A673 (cell line): Measurements from ENCODE around the gene DMRT3. TPM values are rescaled to one million over a fixed set of nuclear protein-coding genes. Genes with fewer than 3 reads are reported as not detected.

Source experiments
- BruUV-seq: library from RNA; stranded (reverse); fragments of 400-500 nt; replicated peaks from 2 replicates; lab custom pipeline; 2021; lab: Mats Ljungman, UMichigan
- CTCF ChIA-PET: fragments of 300-600 bp; sonication (Branson Sonifier 250); formaldehyde crosslinking; loops from one replicate; lab custom pipeline; 2022; ENCODE audit warnings: antibody characterized with exemption; lab: Charles Lee
- POLR2A ChIA-PET: fragments of 300-600 bp; sonication (Branson Sonifier 250); formaldehyde crosslinking; loops from one replicate; lab custom pipeline; 2022; ENCODE audit warnings: antibody characterized with exemption; ENCODE audit not compliant: low non-redundant PET; lab: Charles Lee
- DNase-seq: peaks from one replicate; pipeline ENCODE4 v3.0.0-alpha.2; 2015; ENCODE audit warnings: low spot score
- H3K27ac ChIP-seq: fragments of 200-600 bp; sonication (generic); 2 replicates; pipeline ENCODE4 v1.5.1; 2016; ENCODE audit warnings: mixed run types, low read depth, mild to moderate bottlenecking, mixed read lengths, antibody characterized with exemption, low read length; ENCODE audit not compliant: poor library complexity, severe bottlenecking
- H3K27me3 ChIP-seq: fragments of 200-600 bp; sonication (generic); replicated peaks from 2 replicates; pipeline ENCODE4 v1.6.1; 2017; ENCODE audit warnings: mixed run types, low read depth, mild to moderate bottlenecking, mixed read lengths, antibody characterized with exemption, low read length; ENCODE audit not compliant: insufficient read depth, poor library complexity
- H3K36me3 ChIP-seq: fragments of 200-600 bp; sonication (generic); 2 replicates; pipeline ENCODE4 v1.6.1; 2016; ENCODE audit warnings: mixed run types, mild to moderate bottlenecking, mixed read lengths, antibody characterized with exemption, low read length; ENCODE audit not compliant: insufficient read depth, poor library complexity, severe bottlenecking
- H3K4me1 ChIP-seq: fragments of 200-600 bp; sonication (generic); 2 replicates; pipeline ENCODE4 v1.6.1; 2017; ENCODE audit warnings: mixed run types, mild to moderate bottlenecking, mixed read lengths, antibody characterized with exemption, low read length; ENCODE audit not compliant: insufficient read depth, poor library complexity, severe bottlenecking
- H3K4me3 ChIP-seq: fragments of 200-600 bp; sonication (generic); 2 replicates; pipeline ENCODE4 v1.5.1; 2016; ENCODE audit warnings: low read depth, mixed run types, mild to moderate bottlenecking, mixed read lengths, low read length; ENCODE audit not compliant: poor library complexity, severe bottlenecking
- H3K9me3 ChIP-seq: fragments of 200-600 bp; sonication (generic); 2 replicates; pipeline ENCODE4 v1.6.1; 2016; ENCODE audit warnings: mixed run types, low read depth, mild to moderate bottlenecking, mixed read lengths, antibody characterized with exemption, low read length; ENCODE audit not compliant: poor library complexity, severe bottlenecking
- EZH2 ChIP-seq: fragments of 200-600 bp; sonication (generic); IDR thresholded peaks from 2 replicates; pipeline ENCODE4 v1.6.1; 2017; ENCODE audit warnings: borderline replicate concordance, low read depth, mild to moderate bottlenecking, mixed read lengths, antibody characterized with exemption, low read length; ENCODE audit not compliant: poor library complexity, severe bottlenecking
- intact Hi-C: fragments of 100-400 bp; cut with micrococcal nuclease; formaldehyde crosslinking; loops from one replicate; pipeline ENCODE4 v1.10.0; 2022; ENCODE audit not compliant: unreplicated experiment
- total RNA-seq: library from RNA; stranded (reverse); gene quantifications from 2 replicates; pipeline ENCODE4 v1.2.3, GENCODE V29; 2021
- TF ChIP-seq, protein P1 (sequence below): fragments of 300-800, 200-600 bp; sonication (generic); conservative IDR thresholded peaks from 2 replicates; pipeline ENCODE4 v1.5.1; 2017; ENCODE audit warnings: low read depth, mild to moderate bottlenecking, antibody characterized with exemption, low read length, moderate library complexity, mixed read lengths

Gene DMRT3
- total RNA-seq, 1 experiment from 2014 or later = not detected

DNA sequence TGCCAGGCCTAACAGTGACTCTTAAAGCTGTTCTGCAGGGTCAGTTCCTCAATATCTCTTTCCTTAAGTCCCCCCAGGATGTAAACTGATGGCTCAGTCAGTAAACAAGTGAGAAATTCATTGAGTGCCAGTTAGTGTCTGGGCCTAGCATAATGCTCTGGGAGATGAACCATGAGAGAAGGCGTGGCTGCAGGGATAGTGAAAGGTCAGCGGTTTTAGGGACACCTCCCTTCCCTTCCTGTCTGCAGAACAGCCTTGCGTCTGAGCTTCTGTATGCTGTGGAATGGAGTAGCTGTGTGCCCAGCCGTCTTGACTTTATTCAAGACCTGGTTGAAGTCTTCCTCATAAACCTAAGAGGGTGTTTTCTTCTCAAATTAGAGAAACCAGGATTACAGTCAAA is 46.7 kb upstream of the DMRT3 start:
- ChIA-PET POLR2A (no interaction called here), CTCF (no interaction called here)
- H3K27ac ChIP-seq = no peak overlapping the region
- no peak for DNase-seq
- H3K27me3 ChIP-seq = peaks cover 32% of the 10 kb centered on the region
- TF ChIP-seq, protein P1, sequence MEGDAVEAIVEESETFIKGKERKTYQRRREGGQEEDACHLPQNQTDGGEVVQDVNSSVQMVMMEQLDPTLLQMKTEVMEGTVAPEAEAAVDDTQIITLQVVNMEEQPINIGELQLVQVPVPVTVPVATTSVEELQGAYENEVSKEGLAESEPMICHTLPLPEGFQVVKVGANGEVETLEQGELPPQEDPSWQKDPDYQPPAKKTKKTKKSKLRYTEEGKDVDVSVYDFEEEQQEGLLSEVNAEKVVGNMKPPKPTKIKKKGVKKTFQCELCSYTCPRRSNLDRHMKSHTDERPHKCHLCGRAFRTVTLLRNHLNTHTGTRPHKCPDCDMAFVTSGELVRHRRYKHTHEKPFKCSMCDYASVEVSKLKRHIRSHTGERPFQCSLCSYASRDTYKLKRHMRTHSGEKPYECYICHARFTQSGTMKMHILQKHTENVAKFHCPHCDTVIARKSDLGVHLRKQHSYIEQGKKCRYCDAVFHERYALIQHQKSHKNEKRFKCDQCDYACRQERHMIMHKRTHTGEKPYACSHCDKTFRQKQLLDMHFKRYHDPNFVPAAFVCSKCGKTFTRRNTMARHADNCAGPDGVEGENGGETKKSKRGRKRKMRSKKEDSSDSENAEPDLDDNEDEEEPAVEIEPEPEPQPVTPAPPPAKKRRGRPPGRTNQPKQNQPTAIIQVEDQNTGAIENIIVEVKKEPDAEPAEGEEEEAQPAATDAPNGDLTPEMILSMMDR = no peak
- no peak for TF ChIP-seq EZH2
- intact Hi-C loops = no loop called here
- no peaks in the 10 kb centered on the region for H3K4me1 ChIP-seq
- no peaks in the 10 kb centered on the region for H3K9me3 ChIP-seq
- H3K36me3 ChIP-seq = no peaks in the 10 kb centered on the region
- no peak overlapping the region for H3K4me3 ChIP-seq
- BruUV-seq = no TSS peak

DNA sequence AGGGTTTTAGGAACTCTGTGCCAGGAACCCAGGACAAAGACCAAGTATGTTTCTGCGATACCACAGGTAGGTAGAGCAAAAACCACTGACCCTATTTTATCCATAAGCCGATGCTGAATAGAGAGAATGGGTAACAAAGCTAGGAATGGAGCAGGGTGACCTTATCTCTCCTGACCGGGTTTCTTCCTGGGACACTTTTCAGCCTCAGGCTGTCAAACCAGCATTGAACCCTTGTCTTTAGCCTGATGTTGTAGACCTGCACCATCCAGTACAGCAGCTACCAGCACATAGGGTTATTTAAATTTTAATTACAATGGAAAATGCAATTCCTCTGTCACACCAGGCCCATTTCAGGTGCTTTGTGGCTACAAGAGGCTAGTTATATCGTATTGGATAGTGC is 43.1 kb upstream of the DMRT3 start:
- Histone ChIP-seq H3K27me3 (peaks cover 42% of the 10 kb centered on the region), H3K4me3 (no peak overlapping the region), H3K27ac (no peak overlapping the region), H3K4me1 (no peaks in the 10 kb centered on the region), H3K36me3 (no peaks in the 10 kb centered on the region), H3K9me3 (no peaks in the 10 kb centered on the region)
- intact Hi-C loops = no loop called here
- ChIA-PET CTCF (no interaction called here), POLR2A (no interaction called here)
- no peak for TF ChIP-seq EZH2
- TF ChIP-seq, protein P1 = no peak
- DNase-seq = no peak
- no TSS peak for BruUV-seq

DNA sequence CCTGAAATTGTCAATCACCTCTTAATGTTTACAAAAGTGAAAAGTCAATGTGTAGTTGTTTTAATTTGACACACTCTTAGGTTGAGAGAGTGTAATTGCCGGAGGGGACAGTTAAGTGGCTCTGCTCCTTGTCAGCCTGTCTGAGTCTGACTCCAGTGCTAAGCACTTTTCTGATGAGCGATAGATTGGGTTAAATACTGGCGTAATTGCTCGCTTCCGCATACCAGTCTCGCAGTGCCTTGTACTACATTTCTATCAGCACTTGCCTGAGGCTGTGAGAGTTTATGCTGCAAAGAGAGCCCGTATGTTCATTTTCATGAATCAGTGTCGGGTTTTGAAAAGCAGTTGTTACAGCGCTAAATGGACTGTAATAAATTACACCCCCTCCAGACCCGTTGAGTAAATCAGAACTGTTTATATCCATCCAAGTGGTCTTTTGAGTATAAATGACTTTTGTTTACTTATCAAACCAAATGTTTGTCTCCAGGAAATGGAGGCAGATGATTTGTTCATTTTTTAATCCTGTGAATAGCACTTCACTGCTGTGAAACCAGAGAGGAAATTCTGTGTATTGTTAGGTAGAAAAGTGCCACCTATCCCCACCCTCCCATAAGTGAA is 41.0 kb upstream of the DMRT3 start:
- DNase-seq = no peak
- CTCF ChIA-PET = no interaction called here
- H3K4me1 ChIP-seq = no peaks in the 10 kb centered on the region

More for the DNA sequence above, 41.0 kb upstream of the DMRT3 start:
- no peaks in the 10 kb centered on the region for H3K36me3 ChIP-seq
- POLR2A ChIA-PET = no interaction called here
- intact Hi-C loops = no loop called here
- peaks cover 48% of the 10 kb centered on the region for H3K27me3 ChIP-seq
- no TSS peak for BruUV-seq
- H3K9me3 ChIP-seq = no peaks in the 10 kb centered on the region
- TF ChIP-seq, protein P1 = no peak
- TF ChIP-seq EZH2 = peak; percentile 14
- no peak overlapping the region for H3K27ac ChIP-seq
- H3K4me3 ChIP-seq = no peak overlapping the region
